ENCODE data around the gene NOP14. TPM values are rescaled to one million over a fixed set of nuclear protein-coding genes. Genes with fewer than 3 reads are reported as not detected.
A peak's percentile ranks its signal among the peaks of the same experiment; 100 is the strongest.

Gene NOP14
- total RNA-seq, 6 donors from 2014 or later = 17.2 to 30.4 (median 22.4) TPM

- DNase-seq (no peak), ATAC-seq (ENCODE audit: low FRiP score in 2 of 2) (no peak)
- Histone ChIP-seq H3K4me3 (no peak overlapping the region), H3K4me1 (peaks cover 33 to 59% (median 57%) of the 10 kb centered on the region in 4 donors), H3K27ac (peak overlapping the region in 2 of 4 donors; percentile 87 to 94), H3K27me3 (no peaks in the 10 kb centered on the region), H3K9me3 (no peaks in the 10 kb centered on the region), H3K36me3 (peaks cover 18 to 96% (median 81%) of the 10 kb centered on the region in 4 donors)
- TF ChIP-seq CTCF (IDR thresholded peaks at IDR 0.05) = no peak
- no peak for TF ChIP-seq POLR2AphosphoS5 (IDR thresholded peaks at IDR 0.05)
- TF ChIP-seq POLR2A (IDR thresholded peaks at IDR 0.05) = no peak
- no peak for TF ChIP-seq EP300 (IDR thresholded peaks at IDR 0.05)
- WGBS, 2 donors = 92 to 96% methylated on average over 7 to 12 of the region's 12 CpGs
Observed at GRCh38 chr4:2927696-2928075, 35.5 kb downstream of the NOP14 start.

- Histone ChIP-seq H3K9me3 (no peaks in the 10 kb centered on the region), H3K4me1 (peaks cover 33 to 59% (median 57%) of the 10 kb centered on the region in 4 donors), H3K4me3 (no peak overlapping the region), H3K36me3 (peaks cover 18 to 98% (median 81%) of the 10 kb centered on the region in 4 donors), H3K27me3 (no peaks in the 10 kb centered on the region), H3K27ac (no peak overlapping the region)
- WGBS, 2 donors = 96 to 97% methylated on average over 15 to 17 of the region's 18 CpGs
- ATAC-seq (ENCODE audit: low FRiP score in 2 of 2) (no peak), DNase-seq (no peak)
- TF ChIP-seq POLR2A (IDR thresholded peaks at IDR 0.05) = no peak
- no peak for TF ChIP-seq POLR2AphosphoS5 (IDR thresholded peaks at IDR 0.05)
- no peak for TF ChIP-seq EP300 (IDR thresholded peaks at IDR 0.05)
- TF ChIP-seq CTCF (IDR thresholded peaks at IDR 0.05) = no peak
Observed at GRCh38 chr4:2927016-2927695, 36.0 kb downstream of the NOP14 start.

- Histone ChIP-seq H3K27me3 (no peaks in the 10 kb centered on the region), H3K36me3 (peaks cover 18 to 97% (median 77%) of the 10 kb centered on the region in 4 donors), H3K9me3 (no peaks in the 10 kb centered on the region), H3K4me3 (no peak overlapping the region), H3K4me1 (peaks cover 24 to 52% (median 51%) of the 10 kb centered on the region in 4 donors), H3K27ac (no peak overlapping the region)
- DNase-seq (peak in 1 of 2 donors; percentile 62), ATAC-seq (ENCODE audit: low FRiP score in 2 of 2) (no peak)
- TF ChIP-seq EP300 (IDR thresholded peaks at IDR 0.05) = no peak
- TF ChIP-seq CTCF (IDR thresholded peaks at IDR 0.05) = no peak
- no peak for TF ChIP-seq POLR2A (IDR thresholded peaks at IDR 0.05)
- TF ChIP-seq POLR2AphosphoS5 (IDR thresholded peaks at IDR 0.05) = no peak
- 91 to 94% methylated on average over 39 to 41 of the region's 41 CpGs for WGBS, 2 donors
Observed at GRCh38 chr4:2925931-2926860, 37.0 kb downstream of the NOP14 start.

- peak overlapping the region in 1 of 4 donors; percentile 42 for H3K27ac ChIP-seq
Observed at GRCh38 chr4:2925496-2925895, 37.7 kb downstream of the NOP14 start.

More at GRCh38 chr4:2925496-2925895, 37.7 kb downstream of the NOP14 start:
- 86 to 93% methylated on average over 5 of the region's 5 CpGs for WGBS, 2 donors
- Histone ChIP-seq H3K4me3 (no peak overlapping the region), H3K36me3 (peaks cover 18 to 91% (median 71%) of the 10 kb centered on the region in 4 donors), H3K9me3 (no peaks in the 10 kb centered on the region), H3K27me3 (no peaks in the 10 kb centered on the region), H3K4me1 (peaks cover 20 to 45% (median 44%) of the 10 kb centered on the region in 4 donors)
- ATAC-seq (ENCODE audit: low FRiP score in 2 of 2) (no peak), DNase-seq (no peak)
- TF ChIP-seq POLR2A (IDR thresholded peaks at IDR 0.05) (no peak), POLR2AphosphoS5 (IDR thresholded peaks at IDR 0.05) (no peak), EP300 (IDR thresholded peaks at IDR 0.05) (no peak), CTCF (IDR thresholded peaks at IDR 0.05) (no peak)

Measured in upper lobe of left lung (tissue), 6 donors.